H1 (cell line): Measurements from ENCODE around the gene CCNG1.

Experiments
- ASH2L ChIP-seq: fragments of 200-600, 300-600 bp; sonication (generic); IDR thresholded peaks from one replicate; pipeline ENCODE4 v1.7.1; 2017; ENCODE audit warnings: low read length
- CBX8 ChIP-seq: fragments of 300-800, 300-1000 bp; sonication (generic); IDR thresholded peaks from 2 replicates; pipeline ENCODE4 v1.7.1; 2016; ENCODE audit warnings: low read depth, low read length, borderline replicate concordance
- CEBPB ChIP-seq: IDR thresholded peaks from 2 replicates; pipeline ENCODE4 v1.6.1; 2012; ENCODE audit warnings: low read depth, low read length
- EZH2 ChIP-seq: fragments of 200-600 bp; sonication (generic); IDR thresholded peaks from 2 replicates; pipeline ENCODE4 v1.7.1; 2012; ENCODE audit warnings: low read depth, mild to moderate bottlenecking, moderate library complexity, low read length, inconsistent platforms; ENCODE audit not compliant: severe bottlenecking
- POLR2A ChIP-seq, 2 experiments: IDR thresholded peaks; 1 replicate in 1 of 2; 2 replicates in 1 of 2; pipeline ENCODE4 v1.6.1; 2011; ENCODE audit warnings: low read depth in 2 of 2, low read length in 2 of 2, mild to moderate bottlenecking in 2 of 2; ENCODE audit errors: control extremely low read depth in 1 of 2
- POLR2AphosphoS5 ChIP-seq: IDR thresholded peaks from 2 replicates; pipeline ENCODE4 v1.6.1; 2011; ENCODE audit warnings: low read depth, low read length
- SP1 ChIP-seq: IDR thresholded peaks from 2 replicates; pipeline ENCODE4 v1.6.1; 2011; ENCODE audit warnings: low read depth, low read length
- SP4 ChIP-seq: IDR thresholded peaks from 2 replicates; pipeline ENCODE4 v1.6.1; 2012; ENCODE audit warnings: low read length, inconsistent platforms
- TAF1 ChIP-seq: IDR thresholded peaks from 2 replicates; pipeline ENCODE4 v1.6.1; 2011; ENCODE audit warnings: mild to moderate bottlenecking, low read depth, low read length
- TEAD4 ChIP-seq: IDR thresholded peaks from 2 replicates; pipeline ENCODE4 v1.6.1; 2012; ENCODE audit warnings: low read depth, low read length, inconsistent platforms, mixed read lengths
- YY1 ChIP-seq: IDR thresholded peaks from 2 replicates; pipeline ENCODE4 v1.6.1; 2011; ENCODE audit warnings: low read depth, mild to moderate bottlenecking, low read length
- ZNF274 ChIP-seq: IDR thresholded peaks from 2 replicates; pipeline ENCODE4 v1.7.0; 2012; ENCODE audit warnings: low read length, borderline replicate concordance; ENCODE audit errors: extremely low read depth
- TF ChIP-seq, protein P1 (sequence below), 3 experiments: IDR thresholded peaks; 1 replicate in 2 of 3; 2 replicates in 1 of 3; pipeline versions ENCODE4 v1.5.1 to v1.6.1; 2011; ENCODE audit warnings: low read length in 3 of 3, mild to moderate bottlenecking in 3 of 3, inconsistent platforms in 2 of 3, low read depth in 1 of 3, moderate library complexity in 1 of 3; ENCODE audit not compliant: insufficient read depth in 1 of 3; ENCODE audit errors: control extremely low read depth in 1 of 3
- TF ChIP-seq, protein P2 (sequence below): IDR thresholded peaks from 2 replicates; pipeline ENCODE4 v1.6.1; 2011; ENCODE audit warnings: low read length, improper control_type of control experiment

- TF ChIP-seq SP1 (no peak), CEBPB (no peak), CBX8 (no peak), EZH2 (no peak), POLR2AphosphoS5 (no peak), SP4 (no peak), ZNF274 (no peak), POLR2A (IDR thresholded peaks at IDR 0.05; ENCODE audit: control extremely low read depth in 1 of 2, low read depth in 2 of 2, low read length in 2 of 2) (no peak), TEAD4 (no peak), YY1 (no peak), ASH2L (no peak), TAF1 (no peak)
- TF ChIP-seq, protein P1, sequence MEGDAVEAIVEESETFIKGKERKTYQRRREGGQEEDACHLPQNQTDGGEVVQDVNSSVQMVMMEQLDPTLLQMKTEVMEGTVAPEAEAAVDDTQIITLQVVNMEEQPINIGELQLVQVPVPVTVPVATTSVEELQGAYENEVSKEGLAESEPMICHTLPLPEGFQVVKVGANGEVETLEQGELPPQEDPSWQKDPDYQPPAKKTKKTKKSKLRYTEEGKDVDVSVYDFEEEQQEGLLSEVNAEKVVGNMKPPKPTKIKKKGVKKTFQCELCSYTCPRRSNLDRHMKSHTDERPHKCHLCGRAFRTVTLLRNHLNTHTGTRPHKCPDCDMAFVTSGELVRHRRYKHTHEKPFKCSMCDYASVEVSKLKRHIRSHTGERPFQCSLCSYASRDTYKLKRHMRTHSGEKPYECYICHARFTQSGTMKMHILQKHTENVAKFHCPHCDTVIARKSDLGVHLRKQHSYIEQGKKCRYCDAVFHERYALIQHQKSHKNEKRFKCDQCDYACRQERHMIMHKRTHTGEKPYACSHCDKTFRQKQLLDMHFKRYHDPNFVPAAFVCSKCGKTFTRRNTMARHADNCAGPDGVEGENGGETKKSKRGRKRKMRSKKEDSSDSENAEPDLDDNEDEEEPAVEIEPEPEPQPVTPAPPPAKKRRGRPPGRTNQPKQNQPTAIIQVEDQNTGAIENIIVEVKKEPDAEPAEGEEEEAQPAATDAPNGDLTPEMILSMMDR (IDR thresholded peaks at IDR 0.05; ENCODE audit: control extremely low read depth in 1 of 3, insufficient read depth in 1 of 3, low read depth in 1 of 3, low read length in 3 of 3): no peak
- TF ChIP-seq, protein P2, sequence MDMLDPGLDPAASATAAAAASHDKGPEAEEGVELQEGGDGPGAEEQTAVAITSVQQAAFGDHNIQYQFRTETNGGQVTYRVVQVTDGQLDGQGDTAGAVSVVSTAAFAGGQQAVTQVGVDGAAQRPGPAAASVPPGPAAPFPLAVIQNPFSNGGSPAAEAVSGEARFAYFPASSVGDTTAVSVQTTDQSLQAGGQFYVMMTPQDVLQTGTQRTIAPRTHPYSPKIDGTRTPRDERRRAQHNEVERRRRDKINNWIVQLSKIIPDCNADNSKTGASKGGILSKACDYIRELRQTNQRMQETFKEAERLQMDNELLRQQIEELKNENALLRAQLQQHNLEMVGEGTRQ: no peak
Observed at GRCh38 chr5:163407034-163407655, 30.2 kb upstream of the CCNG1 start.
